Measurements from ENCODE around the gene ZNF598. TPM values are rescaled to one million over a fixed set of nuclear protein-coding genes. Genes with fewer than 3 reads are reported as not detected.

The ZNF598 gene
- total and polyA plus RNA-seq, 2 of the 13 experiments (the other 11 are each of a cell fraction or from before 2014, with no cell fraction given): 13.5 to 14.2 TPM

DNA sequence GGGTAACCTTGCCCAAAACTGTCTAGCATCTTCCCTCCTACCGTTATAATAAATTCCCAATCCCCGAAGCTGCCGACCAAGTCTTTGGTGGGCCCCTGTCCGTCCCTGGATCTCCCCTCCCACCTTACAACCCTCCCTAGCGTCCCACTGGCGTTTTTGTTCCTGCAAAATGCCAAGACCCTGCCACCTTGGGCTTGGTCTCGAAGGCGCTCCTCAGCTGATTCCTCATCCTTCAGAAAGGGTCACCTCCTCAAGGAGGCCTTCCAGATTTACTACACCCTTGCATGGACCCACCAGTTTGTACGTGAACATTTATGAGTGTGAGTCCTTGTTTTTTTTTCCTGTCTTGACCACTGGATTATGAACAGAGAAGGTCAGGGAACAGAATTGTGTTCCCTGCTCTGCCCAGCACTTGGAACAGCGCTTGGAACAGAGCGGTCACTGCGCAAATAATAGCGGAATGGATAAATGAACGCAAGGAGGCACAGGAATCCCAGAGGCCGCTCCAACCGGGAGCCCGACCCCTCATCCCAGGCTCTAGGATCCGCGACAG is 26.6 kb downstream of the ZNF598 start (continued):
- TF ChIP-seq, protein P1, sequence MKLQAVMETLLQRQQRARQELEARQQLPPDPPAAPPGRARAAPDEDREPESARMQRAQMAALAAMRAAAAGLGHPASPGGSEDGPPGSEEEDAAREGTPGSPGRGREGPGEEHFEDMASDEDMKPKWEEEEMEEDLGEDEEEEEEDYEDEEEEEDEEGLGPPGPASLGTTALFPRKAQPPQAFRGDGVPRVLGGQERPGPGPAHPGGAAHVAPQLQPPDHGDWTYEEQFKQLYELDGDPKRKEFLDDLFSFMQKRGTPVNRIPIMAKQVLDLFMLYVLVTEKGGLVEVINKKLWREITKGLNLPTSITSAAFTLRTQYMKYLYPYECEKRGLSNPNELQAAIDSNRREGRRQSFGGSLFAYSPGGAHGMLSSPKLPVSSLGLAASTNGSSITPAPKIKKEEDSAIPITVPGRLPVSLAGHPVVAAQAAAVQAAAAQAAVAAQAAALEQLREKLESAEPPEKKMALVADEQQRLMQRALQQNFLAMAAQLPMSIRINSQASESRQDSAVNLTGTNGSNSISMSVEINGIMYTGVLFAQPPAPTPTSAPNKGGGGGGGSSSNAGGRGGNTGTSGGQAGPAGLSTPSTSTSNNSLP (IDR thresholded peaks at IDR 0.05; ENCODE audit: low read depth, low read length): no peak
- no peak for TF ChIP-seq PHF8 (CRISPR knock-in tag; IDR thresholded peaks at IDR 0.05)
- no peak for TF ChIP-seq ZNF251 (CRISPR knock-in tag; IDR thresholded peaks at IDR 0.05)
- TF ChIP-seq ZNF678 (CRISPR knock-in tag; IDR thresholded peaks at IDR 0.05): 0 out of 2 replicates have a peak, but pooled peaks have one; percentile 25
- TF ChIP-seq, protein P2, sequence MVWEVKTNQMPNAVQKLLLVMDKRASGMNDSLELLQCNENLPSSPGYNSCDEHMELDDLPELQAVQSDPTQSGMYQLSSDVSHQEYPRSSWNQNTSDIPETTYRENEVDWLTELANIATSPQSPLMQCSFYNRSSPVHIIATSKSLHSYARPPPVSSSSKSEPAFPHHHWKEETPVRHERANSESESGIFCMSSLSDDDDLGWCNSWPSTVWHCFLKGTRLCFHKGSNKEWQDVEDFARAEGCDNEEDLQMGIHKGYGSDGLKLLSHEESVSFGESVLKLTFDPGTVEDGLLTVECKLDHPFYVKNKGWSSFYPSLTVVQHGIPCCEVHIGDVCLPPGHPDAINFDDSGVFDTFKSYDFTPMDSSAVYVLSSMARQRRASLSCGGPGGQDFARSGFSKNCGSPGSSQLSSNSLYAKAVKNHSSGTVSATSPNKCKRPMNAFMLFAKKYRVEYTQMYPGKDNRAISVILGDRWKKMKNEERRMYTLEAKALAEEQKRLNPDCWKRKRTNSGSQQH (CRISPR knock-in tag; IDR thresholded peaks at IDR 0.05; ENCODE audit: low read depth): no peak
- 0 out of 2 replicates have a peak, but pooled peaks have one; percentile 34 for TF ChIP-seq ZFP90 (CRISPR knock-in tag; IDR thresholded peaks at IDR 0.05; ENCODE audit: borderline replicate concordance)
- TF ChIP-seq, protein P3, sequence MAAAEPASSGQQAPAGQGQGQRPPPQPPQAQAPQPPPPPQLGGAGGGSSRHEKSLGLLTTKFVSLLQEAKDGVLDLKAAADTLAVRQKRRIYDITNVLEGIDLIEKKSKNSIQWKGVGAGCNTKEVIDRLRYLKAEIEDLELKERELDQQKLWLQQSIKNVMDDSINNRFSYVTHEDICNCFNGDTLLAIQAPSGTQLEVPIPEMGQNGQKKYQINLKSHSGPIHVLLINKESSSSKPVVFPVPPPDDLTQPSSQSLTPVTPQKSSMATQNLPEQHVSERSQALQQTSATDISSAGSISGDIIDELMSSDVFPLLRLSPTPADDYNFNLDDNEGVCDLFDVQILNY (CRISPR knock-in tag; conservative IDR thresholded peaks at IDR 0.05): no peak
- peak; percentile 71 for TF ChIP-seq ZNF3 (CRISPR knock-in tag; IDR thresholded peaks at IDR 0.05)
- no peak for TF ChIP-seq ASH2L (IDR thresholded peaks at IDR 0.05; ENCODE audit: insufficient read length, low read depth, low read length)
- no peak for TF ChIP-seq HOXD1 (CRISPR knock-in tag; IDR thresholded peaks at IDR 0.05)
- peak; percentile 81; the same call in 1 of the 2 replicates for TF ChIP-seq ZNF768 (CRISPR knock-in tag; IDR thresholded peaks at IDR 0.05)
- TF ChIP-seq HOXA3 (CRISPR knock-in tag; IDR thresholded peaks at IDR 0.05): no peak
- TF ChIP-seq ZMYM2 (CRISPR knock-in tag; IDR thresholded peaks at IDR 0.05): 0 out of 2 replicates have a peak, but pooled peaks have one; percentile 66
- TF ChIP-seq, protein P4, sequence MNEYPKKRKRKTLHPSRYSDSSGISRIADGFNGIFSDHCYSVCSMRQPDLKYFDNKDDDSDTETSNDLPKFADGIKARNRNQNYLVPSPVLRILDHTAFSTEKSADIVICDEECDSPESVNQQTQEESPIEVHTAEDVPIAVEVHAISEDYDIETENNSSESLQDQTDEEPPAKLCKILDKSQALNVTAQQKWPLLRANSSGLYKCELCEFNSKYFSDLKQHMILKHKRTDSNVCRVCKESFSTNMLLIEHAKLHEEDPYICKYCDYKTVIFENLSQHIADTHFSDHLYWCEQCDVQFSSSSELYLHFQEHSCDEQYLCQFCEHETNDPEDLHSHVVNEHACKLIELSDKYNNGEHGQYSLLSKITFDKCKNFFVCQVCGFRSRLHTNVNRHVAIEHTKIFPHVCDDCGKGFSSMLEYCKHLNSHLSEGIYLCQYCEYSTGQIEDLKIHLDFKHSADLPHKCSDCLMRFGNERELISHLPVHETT (CRISPR knock-in tag; conservative IDR thresholded peaks at IDR 0.05): no peak
- no peak for TF ChIP-seq TRIM24 (CRISPR knock-in tag; IDR thresholded peaks at IDR 0.05)
- TF ChIP-seq RCOR2 (CRISPR knock-in tag; IDR thresholded peaks at IDR 0.05): peak; percentile 50; the same call in 1 of the 2 replicates
- TF ChIP-seq TARDBP (CRISPR knock-in tag; IDR thresholded peaks at IDR 0.05): 0 out of 2 replicates have a peak, but pooled peaks have one; percentile 18

All from HepG2 (cell line).